Omental fat pad (tissue), 4 donors: ENCODE data around the gene MYH3. TPM values are rescaled to one million over a fixed set of nuclear protein-coding genes. Genes with fewer than 3 reads are reported as not detected.

Experiments used
- ATAC-seq: fragments of 150-250 bp; one replicate; pipeline ENCODE4 v1.9.1; 2016; ENCODE audit warnings: mild to moderate bottlenecking, moderate library complexity; ENCODE audit not compliant: low FRiP score
- DNase-seq: peaks from one replicate; pipeline ENCODE4 v3.0.0-alpha.2; 2019; ENCODE audit warnings: low spot score
- total RNA-seq, 4 donors: library from RNA; depleted of rRNA; stranded (reverse); fragments of >200 nt; gene quantifications; one replicate each; pipeline ENCODE4 v1.1.0, GENCODE V29; 2016
- TF ChIP-seq, protein P1 (sequence below), 3 donors: fragments of 450-650 bp; IDR thresholded peaks; one replicate each; pipeline ENCODE4 v1.5.1; 2016 to 2017; ENCODE audit warnings: antibody characterized with exemption in 3 of 3, mild to moderate bottlenecking in 3 of 3, moderate library complexity in 2 of 3

MYH3 gene
- total RNA-seq, 4 donors from 2014 or later: 2.3 to 2.8 (median 2.5) TPM

DNA sequence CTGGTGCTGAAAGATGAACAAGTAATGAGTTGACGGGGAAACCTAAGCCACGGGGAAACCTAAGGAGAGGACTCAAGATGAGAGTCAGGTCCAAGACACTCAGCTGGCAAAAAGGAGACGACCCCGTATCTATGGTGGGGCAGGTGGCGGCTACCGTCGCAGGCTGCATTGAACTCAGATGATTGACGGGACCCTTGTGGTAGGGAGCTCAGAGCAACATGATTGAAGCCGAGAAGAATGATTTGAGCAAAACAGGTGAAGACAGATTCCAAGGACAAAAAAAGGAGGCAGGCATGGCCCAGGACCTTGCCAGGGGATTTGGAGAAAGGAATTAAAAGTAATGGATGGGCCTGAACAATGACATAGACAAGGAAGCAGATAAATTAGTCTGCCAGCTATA, 7.5 kb upstream of the MYH3 start:
- ATAC-seq (no peak), DNase-seq (no peak)
- TF ChIP-seq, protein P1, sequence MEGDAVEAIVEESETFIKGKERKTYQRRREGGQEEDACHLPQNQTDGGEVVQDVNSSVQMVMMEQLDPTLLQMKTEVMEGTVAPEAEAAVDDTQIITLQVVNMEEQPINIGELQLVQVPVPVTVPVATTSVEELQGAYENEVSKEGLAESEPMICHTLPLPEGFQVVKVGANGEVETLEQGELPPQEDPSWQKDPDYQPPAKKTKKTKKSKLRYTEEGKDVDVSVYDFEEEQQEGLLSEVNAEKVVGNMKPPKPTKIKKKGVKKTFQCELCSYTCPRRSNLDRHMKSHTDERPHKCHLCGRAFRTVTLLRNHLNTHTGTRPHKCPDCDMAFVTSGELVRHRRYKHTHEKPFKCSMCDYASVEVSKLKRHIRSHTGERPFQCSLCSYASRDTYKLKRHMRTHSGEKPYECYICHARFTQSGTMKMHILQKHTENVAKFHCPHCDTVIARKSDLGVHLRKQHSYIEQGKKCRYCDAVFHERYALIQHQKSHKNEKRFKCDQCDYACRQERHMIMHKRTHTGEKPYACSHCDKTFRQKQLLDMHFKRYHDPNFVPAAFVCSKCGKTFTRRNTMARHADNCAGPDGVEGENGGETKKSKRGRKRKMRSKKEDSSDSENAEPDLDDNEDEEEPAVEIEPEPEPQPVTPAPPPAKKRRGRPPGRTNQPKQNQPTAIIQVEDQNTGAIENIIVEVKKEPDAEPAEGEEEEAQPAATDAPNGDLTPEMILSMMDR (IDR thresholded peaks at IDR 0.05): no peak

- ATAC-seq (no peak), DNase-seq (no peak)
- TF ChIP-seq, protein P1 (IDR thresholded peaks at IDR 0.05): no peak
Observed at GRCh38 chr17:10663231-10663630, 6.1 kb upstream of the MYH3 start.

- TF ChIP-seq, protein P1 (IDR thresholded peaks at IDR 0.05): no peak
- ATAC-seq: no peak
- DNase-seq: no peak
Observed at GRCh38 chr17:10661437-10661836, 4.3 kb upstream of the MYH3 start.

DNA sequence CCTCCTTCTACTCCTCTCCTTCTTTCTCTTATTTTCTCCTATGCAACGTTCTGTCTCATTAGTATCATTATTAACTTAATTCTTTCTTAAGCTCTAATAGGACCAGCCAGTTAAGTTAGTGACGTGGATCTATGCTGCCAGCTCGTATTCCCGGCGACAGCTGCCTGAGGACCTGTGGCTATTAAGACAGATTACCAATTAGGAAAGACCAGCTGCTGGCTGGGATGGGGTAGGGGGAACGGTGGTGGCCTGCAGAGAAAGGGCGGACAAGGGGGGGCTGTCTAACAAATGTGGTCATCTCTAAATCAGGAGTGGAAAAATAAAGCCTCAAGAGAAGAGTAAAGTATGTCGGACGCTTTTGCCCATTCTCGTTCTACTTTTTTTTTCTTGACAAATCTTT, 770 bp upstream of the MYH3 start:
- TF ChIP-seq, protein P1 (IDR thresholded peaks at IDR 0.05): no peak
- DNase-seq (no peak), ATAC-seq (no peak)

- TF ChIP-seq, protein P1 (IDR thresholded peaks at IDR 0.05): no peak
- no peak for DNase-seq
- no peak for ATAC-seq
Observed at GRCh38 chr17:10653987-10654386, 3.1 kb downstream of the MYH3 start.

DNA sequence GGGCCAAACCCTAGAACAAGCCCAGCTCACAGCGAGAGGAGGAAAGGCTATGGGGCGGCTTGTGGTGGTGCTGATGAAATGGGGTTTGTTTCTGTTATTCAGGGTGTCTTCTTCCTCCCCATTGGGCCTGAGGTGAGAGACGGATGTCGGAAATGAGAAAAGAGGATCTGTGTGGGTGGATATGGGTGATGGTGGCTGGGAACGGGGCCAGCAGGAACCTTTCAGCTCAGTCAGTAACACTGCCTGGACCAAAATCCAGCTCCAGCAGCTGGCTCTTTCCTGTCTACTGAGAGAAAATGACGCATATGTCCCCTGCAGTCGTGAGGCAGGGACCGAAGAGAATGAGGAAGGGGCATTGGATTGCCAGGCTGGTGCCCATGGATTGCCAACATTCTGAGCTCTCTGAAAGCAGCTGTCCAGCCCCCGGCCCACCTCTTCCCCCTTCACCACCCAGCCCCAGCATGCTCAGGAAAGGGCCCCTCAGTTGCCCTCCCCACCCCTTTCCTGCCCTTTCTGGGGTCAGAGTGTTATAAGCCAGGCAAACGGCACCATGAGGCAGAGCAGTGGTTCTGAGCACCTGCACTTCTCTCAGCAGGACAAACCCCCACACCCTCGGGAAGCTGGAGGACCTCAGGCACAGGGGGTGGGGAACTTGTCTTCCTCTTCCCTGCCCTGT, 4.0 kb downstream of the MYH3 start:
- DNase-seq (no peak), ATAC-seq (no peak)
- TF ChIP-seq, protein P1 (IDR thresholded peaks at IDR 0.05): no peak

DNA sequence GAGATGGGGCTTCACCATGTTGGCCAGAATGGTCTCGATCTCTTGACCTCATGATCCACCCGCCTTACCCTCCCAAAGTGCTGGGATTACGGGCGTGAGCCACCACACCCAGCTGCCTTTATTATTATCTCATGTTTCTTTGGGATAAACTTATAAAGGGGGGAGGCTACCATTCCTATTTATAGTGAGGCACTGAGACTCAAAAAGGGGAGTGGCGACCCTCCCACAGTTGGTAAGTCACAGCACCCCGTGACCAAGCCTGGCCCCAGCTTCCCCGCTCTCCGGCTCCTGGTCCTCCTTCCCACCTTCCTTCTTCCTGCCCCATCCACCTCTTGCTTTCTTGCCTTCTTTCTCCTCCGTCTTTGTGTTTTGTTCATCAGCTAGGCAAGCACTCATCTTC, 5.2 kb downstream of the MYH3 start:
- TF ChIP-seq, protein P1 (IDR thresholded peaks at IDR 0.05): no peak
- ATAC-seq (no peak), DNase-seq (no peak)
